ENCODE measurements around the gene MIDN.

- TF ChIP-seq GATA2 (IDR thresholded peaks at IDR 0.05; ENCODE audit: low read depth, low read length) (no peak), GATA3 (IDR thresholded peaks at IDR 0.05; ENCODE audit: low read depth, low read length) (no peak)
Observed at GRCh38 chr19:1259876-1260748, 11.7 kb downstream of the MIDN start.

Measured in SH-SY5Y (cell line).